ENCODE results near the gene PTPRN2. TPM values are rescaled to one million over a fixed set of nuclear protein-coding genes. Genes with fewer than 3 reads are reported as not detected.

Gene PTPRN2
- total RNA-seq, 1 experiment from 2014 or later, result not detected

- Histone ChIP-seq H3K4me1 (replicated peaks; ENCODE audit: insufficient read depth) (no peaks in the 10 kb centered on the region), H3K27me3 (ENCODE audit: insufficient read depth, low read depth) (peaks cover 100% of the 10 kb centered on the region), H3F3A (ENCODE audit: insufficient read depth, low read depth) (no peaks in the 10 kb centered on the region), H3K27ac (no peak overlapping the region), H3K36me3 (ENCODE audit: low read depth) (no peaks in the 10 kb centered on the region), H3K79me2 (ENCODE audit: low read depth) (no peaks in the 10 kb centered on the region), H2AFZ (no peak overlapping the region), H3K9me2 (ENCODE audit: insufficient read depth) (no peaks in the 10 kb centered on the region), H4K20me1 (ENCODE audit: insufficient read depth) (no peaks in the 10 kb centered on the region), H3K4me2 (no peak overlapping the region), H3K4me3 (no peak overlapping the region), H3K9me3 (ENCODE audit: insufficient read depth, low read depth) (no peaks in the 10 kb centered on the region)
- no peak for DNase-seq
- TF ChIP-seq EZH2 (IDR thresholded peaks at IDR 0.05; ENCODE audit: low read depth), result no peak
- TF ChIP-seq, protein P1, sequence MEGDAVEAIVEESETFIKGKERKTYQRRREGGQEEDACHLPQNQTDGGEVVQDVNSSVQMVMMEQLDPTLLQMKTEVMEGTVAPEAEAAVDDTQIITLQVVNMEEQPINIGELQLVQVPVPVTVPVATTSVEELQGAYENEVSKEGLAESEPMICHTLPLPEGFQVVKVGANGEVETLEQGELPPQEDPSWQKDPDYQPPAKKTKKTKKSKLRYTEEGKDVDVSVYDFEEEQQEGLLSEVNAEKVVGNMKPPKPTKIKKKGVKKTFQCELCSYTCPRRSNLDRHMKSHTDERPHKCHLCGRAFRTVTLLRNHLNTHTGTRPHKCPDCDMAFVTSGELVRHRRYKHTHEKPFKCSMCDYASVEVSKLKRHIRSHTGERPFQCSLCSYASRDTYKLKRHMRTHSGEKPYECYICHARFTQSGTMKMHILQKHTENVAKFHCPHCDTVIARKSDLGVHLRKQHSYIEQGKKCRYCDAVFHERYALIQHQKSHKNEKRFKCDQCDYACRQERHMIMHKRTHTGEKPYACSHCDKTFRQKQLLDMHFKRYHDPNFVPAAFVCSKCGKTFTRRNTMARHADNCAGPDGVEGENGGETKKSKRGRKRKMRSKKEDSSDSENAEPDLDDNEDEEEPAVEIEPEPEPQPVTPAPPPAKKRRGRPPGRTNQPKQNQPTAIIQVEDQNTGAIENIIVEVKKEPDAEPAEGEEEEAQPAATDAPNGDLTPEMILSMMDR (conservative IDR thresholded peaks at IDR 0.05), result no peak
- BruUV-seq (replicated peaks), result no TSS peak
- POLR2A ChIA-PET (ENCODE audit: unreplicated experiment), result no interaction called here
- intact Hi-C loops (cut with micrococcal nuclease; ENCODE audit: unreplicated experiment), result no loop called here
- CTCF ChIA-PET, result no interaction called here
Observed at GRCh38 chr7:158025686-158026600, 561.7 kb downstream of the PTPRN2 start.

DNA sequence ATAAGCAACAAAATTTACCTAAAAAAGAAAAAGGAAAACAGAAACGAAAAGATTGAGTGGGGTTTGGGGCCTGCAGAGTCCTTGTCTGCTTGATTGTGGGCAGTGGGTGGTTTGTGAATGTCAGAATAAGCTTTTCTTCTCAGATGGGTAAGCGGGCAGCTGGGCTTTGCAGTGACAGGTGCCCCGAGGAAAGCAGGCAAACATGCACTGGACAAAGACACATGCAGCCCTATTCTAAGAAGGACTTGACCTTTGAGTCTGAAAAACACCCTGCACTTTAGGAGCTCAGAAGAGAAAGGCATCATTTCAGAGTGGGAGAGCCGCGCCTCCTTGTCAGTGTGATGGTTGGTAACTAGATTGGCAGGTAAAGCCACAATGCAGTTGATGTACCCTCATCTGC, 562.7 kb downstream of the PTPRN2 start:
- no peak for DNase-seq
- TF ChIP-seq EZH2 (IDR thresholded peaks at IDR 0.05; ENCODE audit: low read depth), result no peak
- TF ChIP-seq, protein P1 (conservative IDR thresholded peaks at IDR 0.05), result no peak
- Histone ChIP-seq H3K27me3 (ENCODE audit: insufficient read depth, low read depth) (peaks cover 100% of the 10 kb centered on the region), H3K79me2 (ENCODE audit: low read depth) (no peaks in the 10 kb centered on the region), H3K27ac (no peak overlapping the region), H3K4me3 (no peak overlapping the region), H3K4me1 (replicated peaks; ENCODE audit: insufficient read depth) (no peaks in the 10 kb centered on the region), H3K4me2 (no peak overlapping the region), H3K9me3 (ENCODE audit: insufficient read depth, low read depth) (no peaks in the 10 kb centered on the region), H4K20me1 (ENCODE audit: insufficient read depth) (no peaks in the 10 kb centered on the region), H3K9me2 (ENCODE audit: insufficient read depth) (no peaks in the 10 kb centered on the region), H2AFZ (no peak overlapping the region), H3F3A (ENCODE audit: insufficient read depth, low read depth) (no peaks in the 10 kb centered on the region), H3K36me3 (ENCODE audit: low read depth) (no peaks in the 10 kb centered on the region)
- no TSS peak for BruUV-seq (replicated peaks)
- POLR2A ChIA-PET (ENCODE audit: unreplicated experiment), result no interaction called here
- intact Hi-C loops (cut with micrococcal nuclease; ENCODE audit: unreplicated experiment), result no loop called here
- CTCF ChIA-PET, result no interaction called here

- H3F3A ChIP-seq (ENCODE audit: insufficient read depth, low read depth), result no peaks in the 10 kb centered on the region
- BruUV-seq (replicated peaks), result no TSS peak
- intact Hi-C loops (cut with micrococcal nuclease; ENCODE audit: unreplicated experiment), result no loop called here
- H3K4me2 ChIP-seq, result no peak overlapping the region
- no peak overlapping the region for H3K27ac ChIP-seq
- H3K4me3 ChIP-seq, result no peak overlapping the region
- no peaks in the 10 kb centered on the region for H4K20me1 ChIP-seq (ENCODE audit: insufficient read depth)
- H3K4me1 ChIP-seq (replicated peaks; ENCODE audit: insufficient read depth), result no peaks in the 10 kb centered on the region
- ChIA-PET CTCF (no interaction called here), POLR2A (ENCODE audit: unreplicated experiment) (no interaction called here)
- no peak for TF ChIP-seq EZH2 (IDR thresholded peaks at IDR 0.05; ENCODE audit: low read depth)
- TF ChIP-seq, protein P1 (conservative IDR thresholded peaks at IDR 0.05), result no peak
- H3K9me3 ChIP-seq (ENCODE audit: insufficient read depth, low read depth), result no peaks in the 10 kb centered on the region
- no peaks in the 10 kb centered on the region for H3K36me3 ChIP-seq (ENCODE audit: low read depth)
- H2AFZ ChIP-seq, result no peak overlapping the region
- DNase-seq, result no peak
- no peaks in the 10 kb centered on the region for H3K9me2 ChIP-seq (ENCODE audit: insufficient read depth)
- no peaks in the 10 kb centered on the region for H3K79me2 ChIP-seq (ENCODE audit: low read depth)
- H3K27me3 ChIP-seq (ENCODE audit: insufficient read depth, low read depth), result peaks cover 100% of the 10 kb centered on the region
Observed at GRCh38 chr7:158024351-158024715, 563.3 kb downstream of the PTPRN2 start.

All from PC-9 (cell line).